Subcutaneous preadipocyte (primary cell): ENCODE data around the gene SLC13A5. TPM values are rescaled to one million over a fixed set of nuclear protein-coding genes. Genes with fewer than 3 reads are reported as not detected.

Source experiments
- small RNA-seq: library from RNA; depleted of rRNA; stranded (forward); fragments of <200 nt; gene quantifications from one replicate; pipeline ENCODE3, GENCODE V24; 2012
- total RNA-seq: library from RNA; depleted of rRNA; stranded (reverse); fragments of >200 nt; gene quantifications from 2 replicates; pipeline ENCODE4 v1.2.3, GENCODE V29; 2012

Gene SLC13A5
- not detected in 2 replicates for total RNA-seq

DNA sequence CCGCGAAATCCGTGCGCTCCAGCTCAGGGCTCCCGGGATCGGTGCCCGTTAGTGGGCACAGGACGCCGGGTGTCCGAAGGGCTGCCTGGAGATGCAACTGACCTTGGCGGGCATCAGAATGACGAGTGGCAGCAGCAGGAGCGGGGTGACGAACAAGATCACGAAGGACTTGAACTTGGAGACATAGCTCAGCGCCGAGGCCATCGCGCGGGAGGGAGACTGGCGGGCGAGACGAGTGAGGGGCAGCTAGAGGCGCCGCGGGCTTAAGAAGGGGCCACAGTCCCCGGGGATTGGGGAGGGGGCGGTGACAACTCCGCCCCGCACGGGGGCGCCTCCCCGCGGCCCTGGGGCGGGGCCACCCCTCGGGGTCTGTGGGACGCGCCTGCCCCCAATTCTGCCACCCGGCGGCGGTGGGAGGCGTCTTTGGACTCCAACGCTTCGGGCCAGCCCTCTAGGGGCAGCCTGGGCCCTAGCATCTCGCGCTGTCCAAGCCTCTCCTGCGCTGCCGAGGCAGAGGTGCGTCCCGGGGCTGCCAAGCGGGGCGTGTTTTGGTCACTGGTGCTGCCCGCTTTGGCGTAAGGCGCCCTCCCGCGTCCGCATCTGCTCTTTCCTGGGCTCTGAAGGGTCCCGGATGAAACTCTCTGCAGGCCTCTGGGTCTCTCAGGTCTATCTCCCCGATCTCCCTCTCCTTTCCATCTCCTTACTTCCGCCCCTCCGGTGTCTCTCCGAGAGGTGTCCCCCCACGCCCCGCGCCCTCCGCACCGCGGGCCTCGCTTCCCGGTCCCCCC lies at the start of gene SLC13A5:
TSS of gene SLC13A5 (minus strand) at position 240 of the 788 bp plus-strand sequence. CDS start at position 204, 36 bp downstream.

DNA sequence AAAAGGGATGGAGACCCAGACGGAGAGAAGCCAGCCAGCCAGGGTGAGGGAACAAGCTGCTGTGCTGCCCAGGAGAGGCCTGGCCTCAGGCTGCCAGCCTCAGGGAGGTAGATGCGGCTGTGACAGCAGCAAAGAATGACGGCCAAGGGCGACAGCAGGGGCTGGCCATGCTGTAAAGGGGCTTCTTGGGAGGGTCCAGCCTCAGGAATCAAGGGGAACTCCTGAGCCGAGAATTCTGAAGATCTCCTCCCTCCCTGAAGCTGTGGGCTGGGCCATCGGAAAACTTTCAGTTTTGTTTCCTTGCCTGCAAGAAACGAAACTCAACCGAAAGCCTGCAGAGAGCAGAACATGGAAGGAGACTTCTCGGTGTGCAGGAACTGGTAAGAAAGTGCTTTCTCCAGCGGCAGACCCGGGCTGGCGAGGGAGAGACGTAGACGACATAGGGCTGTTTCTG lies 42.6 kb upstream of the SLC13A5 start, which contains the start of gene XAF1:
TSS of gene XAF1 (plus strand) at position 316 of the 454 bp plus-strand sequence. CDS start at position 349, 33 bp downstream.

DNA sequence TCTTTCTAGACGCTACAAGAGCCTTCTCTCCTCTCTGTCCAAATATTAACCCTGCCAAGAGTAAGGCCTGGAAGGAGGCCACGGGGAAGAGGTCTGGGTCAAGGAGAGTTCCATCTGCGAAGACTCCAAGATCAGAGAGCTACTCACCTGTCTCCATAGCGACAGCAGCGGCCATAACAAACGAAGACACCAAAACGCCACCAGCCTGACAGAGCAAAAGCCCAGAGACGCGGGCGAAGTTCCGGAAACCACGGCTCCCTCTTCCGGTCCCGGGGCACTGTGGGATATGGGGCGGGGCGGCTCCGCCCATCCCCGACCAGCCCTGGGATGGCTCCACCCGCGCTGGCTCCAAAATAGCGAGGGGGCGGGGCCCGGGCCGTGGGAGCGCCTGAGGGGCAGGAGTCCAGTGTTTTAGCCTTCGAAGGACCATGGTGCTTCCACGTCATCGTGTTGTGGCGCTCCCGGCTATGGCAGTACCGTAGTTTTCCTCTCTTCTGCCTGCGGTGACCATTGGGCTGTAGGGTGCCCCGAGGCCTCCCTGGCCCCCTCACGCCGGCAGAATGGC lies 61.7 kb downstream of the SLC13A5 start, which contains the start of the genes C17orf100 and MED31:
TSS of gene C17orf100 (plus strand) at position 409 of the 565 bp plus-strand sequence. CDS start at position 561, 152 bp downstream.
TSS of gene MED31 (minus strand) at position 252 of the 565 bp plus-strand sequence. CDS start at position 175, 77 bp downstream.

DNA sequence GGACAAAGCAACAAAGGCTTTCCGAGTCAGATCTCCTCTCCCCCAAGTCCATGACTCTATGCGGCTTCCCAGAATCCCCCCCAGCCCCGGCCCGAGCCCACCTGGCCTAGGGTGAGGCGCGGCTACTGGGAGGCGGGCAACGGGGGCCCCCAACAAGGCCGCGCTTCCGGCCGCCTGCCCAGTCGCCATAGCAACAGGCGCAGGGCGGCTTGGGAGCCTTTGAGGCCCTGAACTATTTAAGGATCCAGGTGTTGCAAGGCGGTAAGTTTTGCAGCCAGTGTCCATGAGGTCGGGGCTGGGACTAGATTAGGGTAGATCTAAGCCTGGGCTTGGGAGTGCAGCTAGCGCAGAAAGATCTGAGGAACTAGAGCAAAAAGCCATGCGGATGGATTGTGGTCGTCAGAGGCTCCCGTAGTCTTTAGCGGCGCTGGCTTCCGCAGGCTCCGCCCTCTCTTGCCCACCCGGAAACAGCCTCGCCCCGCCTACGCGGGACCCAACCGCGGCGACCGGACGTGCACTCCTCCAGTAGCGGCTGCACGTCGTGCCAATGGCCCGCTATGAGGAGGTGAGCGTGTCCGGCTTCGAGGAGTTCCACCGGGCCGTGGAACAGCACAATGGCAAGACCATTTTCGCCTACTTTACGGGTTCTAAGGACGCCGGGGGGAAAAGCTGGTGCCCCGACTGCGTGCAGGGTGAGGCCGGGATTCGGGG lies 72.5 kb downstream of the SLC13A5 start, which contains the start of the genes KIAA0753 and TXNDC17:
TSS of gene KIAA0753 (minus strand) at position 176 of the 711 bp plus-strand sequence. CDS start 5,608 bp downstream, outside the sequence.
TSS of gene TXNDC17 (plus strand) at position 525 of the 711 bp plus-strand sequence. CDS start at position 548, 23 bp downstream.

Small RNA genes lying within 50 kb of the gene (small RNA-seq; reads per million reads assigned to genes)
- gene AC004706.2 (not detected), gene MIR4520-1 (not detected)

Other genes starting within 250 kb of the SLC13A5 start
- gene PITPNM3, start 156.8 kb downstream of the SLC13A5 start, total RNA-seq: 0.37 and 0.78 TPM in 2 replicates
- gene KIAA0753, start 72.7 kb downstream of the SLC13A5 start, total RNA-seq: 19.8 and 20.3 TPM in 2 replicates
- gene TXNDC17, start 72.3 kb downstream of the SLC13A5 start, total RNA-seq: 75.7 and 109 TPM in 2 replicates
- 6.6 and 9.8 TPM in 2 replicates for gene MED31, start 61.8 kb downstream of the SLC13A5 start, total RNA-seq
- gene C17orf100, start 61.6 kb downstream of the SLC13A5 start, total RNA-seq: 0.37 and 0.39 TPM in 2 replicates
- 4.3 and 12.1 TPM in 2 replicates for gene XAF1, start 42.7 kb upstream of the SLC13A5 start, total RNA-seq
- under 0.01 TPM in 1 of 2 replicates, not detected in the other for gene FBXO39, start 62.8 kb upstream of the SLC13A5 start, total RNA-seq
- gene TEKT1, start 118.4 kb upstream of the SLC13A5 start, total RNA-seq: not detected in 2 replicates